H9 (cell line): ENCODE data around the gene DSCAM. TPM values are rescaled to one million over a fixed set of nuclear protein-coding genes. Genes with fewer than 3 reads are reported as not detected.

Experiments used
- DNase-seq: peaks from one replicate; pipeline ENCODE4 v3.0.0-alpha.2; 2017
- H2AFZ ChIP-seq: one replicate; pipeline ENCODE4 v1.6.1; 2013; ENCODE audit warnings: mild to moderate bottlenecking, low read length, control low read depth, moderate library complexity
- H2AK5ac ChIP-seq: 2 replicates; pipeline ENCODE4 v1.6.1; 2013; ENCODE audit warnings: low read length, control low read depth, mixed read lengths; ENCODE audit not compliant: insufficient read length
- H2BK120ac ChIP-seq: one replicate; pipeline ENCODE4 v1.6.1; 2013; ENCODE audit warnings: low read depth, mild to moderate bottlenecking, low read length, control low read depth, inconsistent platforms; ENCODE audit not compliant: poor library complexity, severe bottlenecking
- H2BK12ac ChIP-seq: 2 replicates; pipeline ENCODE4 v1.6.1; 2013; ENCODE audit warnings: low read length, control low read depth, mixed read lengths, low read depth; ENCODE audit not compliant: insufficient read length
- H2BK15ac ChIP-seq: 2 replicates; pipeline ENCODE4 v1.6.1; 2013; ENCODE audit warnings: low read depth, low read length, control low read depth
- H2BK20ac ChIP-seq: one replicate; pipeline ENCODE4 v1.6.1; 2013; ENCODE audit warnings: low read depth, mild to moderate bottlenecking, low read length, control low read depth, inconsistent platforms; ENCODE audit not compliant: poor library complexity, severe bottlenecking
- H2BK5ac ChIP-seq: 2 replicates; pipeline ENCODE4 v1.6.1; 2013; ENCODE audit warnings: low read length, control low read depth, mixed read lengths; ENCODE audit not compliant: insufficient read length
- H3K14ac ChIP-seq: 2 replicates; pipeline ENCODE4 v1.6.1; 2013; ENCODE audit warnings: low read length, control low read depth; ENCODE audit not compliant: insufficient read depth
- H3K18ac ChIP-seq: 2 replicates; pipeline ENCODE4 v1.6.1; 2013; ENCODE audit warnings: low read depth, mild to moderate bottlenecking, mixed read lengths, low read length, control low read depth; ENCODE audit not compliant: insufficient read length
- H3K23ac ChIP-seq: 2 replicates; pipeline ENCODE4 v1.6.1; 2013; ENCODE audit warnings: low read length, control low read depth, mixed read lengths, low read depth; ENCODE audit not compliant: insufficient read length
- H3K23me2 ChIP-seq: 2 replicates; pipeline ENCODE4 v1.6.1; 2013; ENCODE audit warnings: low read depth, mild to moderate bottlenecking, mixed read lengths, low read length, control low read depth; ENCODE audit not compliant: insufficient read length, poor library complexity, severe bottlenecking
- H3K27ac ChIP-seq: 2 replicates; pipeline ENCODE4 v1.5.1; 2013; ENCODE audit warnings: low read length, control low read depth, mixed read lengths, low read depth; ENCODE audit not compliant: insufficient read length
- H3K27me3 ChIP-seq: 2 replicates; pipeline ENCODE4 v1.6.1; 2013; ENCODE audit warnings: low read length, control low read depth, inconsistent platforms; ENCODE audit not compliant: insufficient read depth
- H3K4ac ChIP-seq: 2 replicates; pipeline ENCODE4 v1.6.1; 2013; ENCODE audit warnings: low read depth, mild to moderate bottlenecking, control low read depth, inconsistent platforms, low read length, moderate library complexity
- H3K4me1 ChIP-seq: 2 replicates; pipeline ENCODE4 v1.6.1; 2013; ENCODE audit warnings: low read length, control low read depth, inconsistent platforms; ENCODE audit not compliant: insufficient read depth
- H3K4me2 ChIP-seq: 2 replicates; pipeline ENCODE4 v1.6.1; 2013; ENCODE audit warnings: low read length, control low read depth, mixed read lengths; ENCODE audit not compliant: insufficient read length, insufficient read depth
- H3K56ac ChIP-seq: 2 replicates; pipeline ENCODE4 v1.6.1; 2013; ENCODE audit warnings: low read depth, mild to moderate bottlenecking, mixed read lengths, low read length, control low read depth; ENCODE audit not compliant: insufficient read length
- H3K79me1 ChIP-seq: 2 replicates; pipeline ENCODE4 v1.6.1; 2013; ENCODE audit warnings: low read depth, mild to moderate bottlenecking, moderate library complexity, low read length, control low read depth, inconsistent platforms; ENCODE audit not compliant: insufficient read depth, poor library complexity, severe bottlenecking
- H3K79me2 ChIP-seq: 2 replicates; pipeline ENCODE4 v1.6.1; 2013; ENCODE audit warnings: low read length, control low read depth, inconsistent platforms; ENCODE audit not compliant: insufficient read depth
- H3K9ac ChIP-seq: 2 replicates; pipeline ENCODE4 v1.6.1; 2013; ENCODE audit warnings: low read length, control low read depth, mixed read lengths; ENCODE audit not compliant: insufficient read length; ENCODE audit errors: extremely low read depth
- H3K9me3 ChIP-seq: one replicate; pipeline ENCODE4 v1.6.1; 2013; ENCODE audit warnings: low read depth, low read length, inconsistent platforms; ENCODE audit not compliant: control insufficient read depth
- H3T11ph ChIP-seq: one replicate; pipeline ENCODE4 v1.6.1; 2013; ENCODE audit warnings: mild to moderate bottlenecking, low read length, control low read depth, inconsistent platforms
- H4K20me1 ChIP-seq: one replicate; pipeline ENCODE4 v1.6.1; 2013; ENCODE audit not compliant: control insufficient read depth, insufficient read length, insufficient read depth
- H4K5ac ChIP-seq: 2 replicates; pipeline ENCODE4 v1.6.1; 2013; ENCODE audit warnings: low read depth, mild to moderate bottlenecking, mixed read lengths, low read length, control low read depth; ENCODE audit not compliant: insufficient read length
- H4K8ac ChIP-seq: replicated peaks from 2 replicates; pipeline ENCODE4 v1.6.1; 2013; ENCODE audit warnings: low read length, control low read depth, mixed read lengths, low read depth; ENCODE audit not compliant: insufficient read length
- H4K91ac ChIP-seq: 2 replicates; pipeline ENCODE4 v1.6.1; 2013; ENCODE audit warnings: low read depth, mild to moderate bottlenecking, moderate library complexity, mixed read lengths, low read length, control low read depth; ENCODE audit not compliant: insufficient read length
- H3K27ac Mint-ChIP-seq, 3 experiments: 2 replicates in 2 of 3; 3 replicates in 1 of 3; pipeline ENCODE4 v1.8.0; 2020 to 2021; ENCODE audit warnings: mixed read lengths in 3 of 3, mild to moderate bottlenecking in 1 of 3, moderate library complexity in 1 of 3
- H3K27me3 Mint-ChIP-seq: 2 replicates; pipeline ENCODE4 v1.8.0; 2021; ENCODE audit warnings: low read depth, mild to moderate bottlenecking, moderate library complexity, mixed read lengths
- H3K36me3 Mint-ChIP-seq, 3 experiments: 2 replicates in 2 of 3; 3 replicates in 1 of 3; pipeline ENCODE4 v1.8.0; 2020 to 2021; ENCODE audit warnings: low read depth in 3 of 3, mixed read lengths in 3 of 3; ENCODE audit not compliant: insufficient read depth in 1 of 3
- H3K4me1 Mint-ChIP-seq, 2 experiments: 2 replicates each; pipeline ENCODE4 v1.8.0; 2020; ENCODE audit warnings: mixed read lengths in 2 of 2
- H3K4me3 Mint-ChIP-seq, 2 experiments: 2 replicates in 1 of 2; 3 replicates in 1 of 2; pipeline ENCODE4 v1.8.0; 2020 to 2021; ENCODE audit warnings: mild to moderate bottlenecking in 2 of 2, mixed read lengths in 2 of 2, moderate library complexity in 1 of 2
- H3K9me3 Mint-ChIP-seq, 2 experiments: 2 replicates in 1 of 2; 3 replicates in 1 of 2; pipeline ENCODE4 v1.8.0; 2020; ENCODE audit warnings: mild to moderate bottlenecking in 2 of 2, mixed read lengths in 2 of 2, moderate library complexity in 1 of 2
- WGBS: extraction: QIAGEN DNeasy Blood & Tissue Kit; methylation state at CpG from one replicate; pipeline ENCODE4 v1.1.7; 2013; ENCODE audit warnings: missing lambda C conversion rate, low lambda C conversion rate, mixed read lengths; ENCODE audit not compliant: insufficient read length; ENCODE audit errors: extremely low coverage; 5-methylcytosine and 5-hydroxymethylcytosine counted together
- total RNA-seq: library from RNA; stranded (reverse); gene quantifications from 2 replicates; pipeline ENCODE4 v1.2.1, GENCODE V29; 2021
- TF ChIP-seq, protein P1 (sequence below): fragments of 200-600 bp; sonication (generic); conservative IDR thresholded peaks from 3 replicates; pipeline ENCODE4 v1.8.0; 2021; ENCODE audit warnings: antibody characterized with exemption, mild to moderate bottlenecking

DSCAM gene
- total RNA-seq, 1 experiment from 2014 or later = 0.17 TPM

DNA sequence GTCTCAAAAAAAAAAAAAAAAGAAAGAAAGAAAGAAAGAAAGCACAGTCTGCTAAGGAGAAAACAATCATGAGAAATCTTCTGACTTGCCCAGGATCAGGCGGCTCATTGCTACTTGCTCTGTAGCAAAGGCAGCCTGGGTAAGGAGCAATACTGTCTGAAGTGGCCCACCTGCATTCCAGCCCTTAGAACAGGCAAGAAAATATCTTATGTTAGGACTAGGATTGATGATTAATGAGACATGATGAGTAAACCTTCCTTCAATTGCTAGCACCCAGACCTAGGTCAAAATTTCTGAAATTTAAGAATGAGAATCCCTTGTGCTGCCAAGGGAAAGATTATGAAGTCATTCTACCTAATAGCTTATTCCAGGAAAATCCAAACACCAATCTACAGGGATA, 140.8 kb downstream of the DSCAM start:
- no peak for DNase-seq
- Mint-ChIP-seq H3K4me1 (no peaks in the 10 kb centered on the region), H3K27ac (no peak overlapping the region; a peak in 1 of 7 replicates), H3K9me3 (no peaks in the 10 kb centered on the region; a peak in 1 of 5 replicates), H3K4me3 (no peak overlapping the region), H3K27me3 (no peaks in the 10 kb centered on the region), H3K36me3 (no peaks in the 10 kb centered on the region)
- H2BK15ac ChIP-seq = no peak overlapping the region
- no peak overlapping the region for H2BK5ac ChIP-seq
- no peak overlapping the region for H4K8ac ChIP-seq
- no CpG with 5 or more reads among the region's 1 CpG for WGBS
- no peak overlapping the region for H3K56ac ChIP-seq
- no peak overlapping the region for H2BK120ac ChIP-seq
- no peaks in the 10 kb centered on the region for H4K20me1 ChIP-seq
- H2BK12ac ChIP-seq = no peak overlapping the region
- no peak overlapping the region for H3K4me2 ChIP-seq
- H3K79me2 ChIP-seq = no peaks in the 10 kb centered on the region
- no peak overlapping the region for H3K4ac ChIP-seq
- no peak overlapping the region for H3K14ac ChIP-seq
- H4K5ac ChIP-seq = no peak overlapping the region
- no peaks in the 10 kb centered on the region for H3K4me1 ChIP-seq
- no peak overlapping the region for H3T11ph ChIP-seq
- no peaks in the 10 kb centered on the region for H3K23me2 ChIP-seq
- H2AFZ ChIP-seq = no peak overlapping the region
- no peaks in the 10 kb centered on the region for H3K9me3 ChIP-seq
- H2BK20ac ChIP-seq = no peak overlapping the region
- TF ChIP-seq, protein P1, sequence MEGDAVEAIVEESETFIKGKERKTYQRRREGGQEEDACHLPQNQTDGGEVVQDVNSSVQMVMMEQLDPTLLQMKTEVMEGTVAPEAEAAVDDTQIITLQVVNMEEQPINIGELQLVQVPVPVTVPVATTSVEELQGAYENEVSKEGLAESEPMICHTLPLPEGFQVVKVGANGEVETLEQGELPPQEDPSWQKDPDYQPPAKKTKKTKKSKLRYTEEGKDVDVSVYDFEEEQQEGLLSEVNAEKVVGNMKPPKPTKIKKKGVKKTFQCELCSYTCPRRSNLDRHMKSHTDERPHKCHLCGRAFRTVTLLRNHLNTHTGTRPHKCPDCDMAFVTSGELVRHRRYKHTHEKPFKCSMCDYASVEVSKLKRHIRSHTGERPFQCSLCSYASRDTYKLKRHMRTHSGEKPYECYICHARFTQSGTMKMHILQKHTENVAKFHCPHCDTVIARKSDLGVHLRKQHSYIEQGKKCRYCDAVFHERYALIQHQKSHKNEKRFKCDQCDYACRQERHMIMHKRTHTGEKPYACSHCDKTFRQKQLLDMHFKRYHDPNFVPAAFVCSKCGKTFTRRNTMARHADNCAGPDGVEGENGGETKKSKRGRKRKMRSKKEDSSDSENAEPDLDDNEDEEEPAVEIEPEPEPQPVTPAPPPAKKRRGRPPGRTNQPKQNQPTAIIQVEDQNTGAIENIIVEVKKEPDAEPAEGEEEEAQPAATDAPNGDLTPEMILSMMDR = no peak
- H3K23ac ChIP-seq = no peak overlapping the region
- no peak overlapping the region for H3K27ac ChIP-seq
- H3K27me3 ChIP-seq = no peaks in the 10 kb centered on the region
- no peaks in the 10 kb centered on the region for H3K79me1 ChIP-seq
- H2AK5ac ChIP-seq = no peak overlapping the region
- no peak overlapping the region for H3K18ac ChIP-seq
- no peak overlapping the region for H3K9ac ChIP-seq
- H4K91ac ChIP-seq = no peak overlapping the region
